Measurements from ENCODE around the gene ADTRP. TPM values are rescaled to one million over a fixed set of nuclear protein-coding genes. Genes with fewer than 3 reads are reported as not detected.
A peak's percentile ranks its signal among the peaks of the same experiment; 100 is the strongest.

The ADTRP gene
- total RNA-seq, 4 donors from 2014 or later = not detected

GRCh38 chr6:11736601-11737000 lies 42.0 kb downstream of the ADTRP start:
- no peak for TF ChIP-seq CTCF (IDR thresholded peaks at IDR 0.05)
- TF ChIP-seq POLR2A (IDR thresholded peaks at IDR 0.05) = no peak
- DNase-seq = no peak
- Histone ChIP-seq H3K4me1 (no peaks in the 10 kb centered on the region), H3K36me3 (no peaks in the 10 kb centered on the region), H3K27ac (no peak overlapping the region), H3K4me3 (no peak overlapping the region), H3K9me3 (no peaks in the 10 kb centered on the region), H3K27me3 (no peaks in the 10 kb centered on the region)
- intact Hi-C loops (cut with DNase I; ENCODE audit: low total_unique reads) = no loop called here

- Histone ChIP-seq H3K36me3 (no peaks in the 10 kb centered on the region), H3K4me1 (no peaks in the 10 kb centered on the region), H3K27ac (no peak overlapping the region), H3K9me3 (no peaks in the 10 kb centered on the region), H3K27me3 (no peaks in the 10 kb centered on the region), H3K4me3 (no peak overlapping the region)
- DNase-seq = no peak
- intact Hi-C loops (cut with DNase I; ENCODE audit: low total_unique reads) = no loop called here
- TF ChIP-seq CTCF (IDR thresholded peaks at IDR 0.05) (no peak), POLR2A (IDR thresholded peaks at IDR 0.05) (no peak)
Measured at GRCh38 chr6:11734861-11735613, 43.6 kb downstream of the ADTRP start.

- TF ChIP-seq CTCF (IDR thresholded peaks at IDR 0.05) (no peak), POLR2A (IDR thresholded peaks at IDR 0.05) (no peak)
- intact Hi-C loops (cut with DNase I; ENCODE audit: low total_unique reads) = no loop called here
Measured at GRCh38 chr6:11732036-11732631, 46.5 kb downstream of the ADTRP start.

GRCh38 chr6:11731423-11731822 lies 47.2 kb downstream of the ADTRP start:
- no peaks in the 10 kb centered on the region for H3K4me1 ChIP-seq
- H3K9me3 ChIP-seq = no peaks in the 10 kb centered on the region
- H3K27me3 ChIP-seq = no peaks in the 10 kb centered on the region
- TF ChIP-seq POLR2A (IDR thresholded peaks at IDR 0.05) (no peak), CTCF (IDR thresholded peaks at IDR 0.05) (no peak)
- no peak overlapping the region for H3K27ac ChIP-seq
- intact Hi-C loops (cut with DNase I; ENCODE audit: low total_unique reads) = no loop called here
- no peak overlapping the region for H3K4me3 ChIP-seq
- no peak for DNase-seq
- H3K36me3 ChIP-seq = no peaks in the 10 kb centered on the region

More at GRCh38 chr6:11732036-11732631, 46.5 kb downstream of the ADTRP start:
- H3K9me3 ChIP-seq = no peaks in the 10 kb centered on the region
- DNase-seq = peak; percentile 33 to 35
- H3K4me3 ChIP-seq = no peak overlapping the region
- H3K27ac ChIP-seq = peak overlapping the region in 1 of 2 donors; percentile 7
- no peaks in the 10 kb centered on the region for H3K4me1 ChIP-seq
- no peaks in the 10 kb centered on the region for H3K27me3 ChIP-seq
- H3K36me3 ChIP-seq = no peaks in the 10 kb centered on the region

- no peaks in the 10 kb centered on the region for H3K4me1 ChIP-seq
- no peak overlapping the region for H3K4me3 ChIP-seq
- H3K27me3 ChIP-seq = no peaks in the 10 kb centered on the region
- intact Hi-C loops (cut with DNase I; ENCODE audit: low total_unique reads) = no loop called here
- no peaks in the 10 kb centered on the region for H3K36me3 ChIP-seq
- TF ChIP-seq POLR2A (IDR thresholded peaks at IDR 0.05) (no peak), CTCF (IDR thresholded peaks at IDR 0.05) (no peak)
- no peaks in the 10 kb centered on the region for H3K9me3 ChIP-seq
- DNase-seq = no peak
- no peak overlapping the region for H3K27ac ChIP-seq
Measured at GRCh38 chr6:11730641-11731040, 48.0 kb downstream of the ADTRP start.

Data from uterus (tissue), 4 donors.